NCI-H460 (cell line): ENCODE measurements around the gene PRSS12. TPM values are rescaled to one million over a fixed set of nuclear protein-coding genes. Genes with fewer than 3 reads are reported as not detected.
"Not testable (repeated sequence)": the region's sequence is repeated elsewhere in the genome, so short reads cannot be mapped to it uniquely, and the experiment has no call there.

Experiments used
- DNase-seq: peaks from one replicate; pipeline ENCODE4 v3.0.0-alpha.2; 2016; ENCODE audit warnings: low read depth; ENCODE audit errors: extremely low read depth
- total RNA-seq: library from RNA; depleted of rRNA; stranded (reverse); fragments of >200 nt; shearing (Covaris generic); gene quantifications from 2 replicates; pipeline ENCODE4 v1.2.3, GENCODE V29; 2014

PRSS12 gene
- total RNA-seq, 1 experiment from 2014 or later = 1.1 TPM

- DNase-seq = no peak
These were observed 26.2 kb downstream of the PRSS12 start for GRCh38 chr4:118326585-118326984.

GRCh38 chr4:118325431-118325830 lies 27.4 kb downstream of the PRSS12 start:
- no peak for DNase-seq

DNA sequence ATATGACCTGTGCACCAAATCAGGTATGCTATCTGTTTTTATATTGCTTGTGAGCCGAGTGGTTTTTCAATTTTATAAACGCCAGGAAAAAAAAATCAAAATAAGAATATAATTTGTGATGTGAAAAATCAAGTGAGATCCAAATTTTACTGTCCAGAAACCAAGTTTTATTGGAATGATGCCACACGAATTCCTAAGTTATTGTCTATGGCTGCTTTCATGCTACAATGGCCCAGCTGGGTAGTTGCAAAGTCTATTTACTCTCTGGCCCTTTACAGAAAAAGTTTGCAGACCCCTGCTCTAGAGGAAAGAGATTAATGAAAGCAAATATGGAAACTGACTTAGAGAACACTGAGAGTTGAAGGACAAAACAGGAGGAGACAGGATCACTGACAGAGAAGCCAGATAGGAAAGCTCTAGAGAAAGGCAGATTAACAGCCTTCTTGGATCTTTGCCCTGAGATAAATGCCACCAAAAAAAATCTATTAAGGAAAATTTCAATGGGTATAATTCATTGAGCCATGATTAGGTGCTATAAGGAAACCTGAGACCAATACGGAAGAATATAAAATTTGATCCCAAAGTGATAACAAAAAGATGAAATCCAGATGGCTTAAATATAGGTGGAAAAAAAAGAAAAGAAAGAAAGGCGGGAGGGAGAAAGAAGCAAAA lies 29.8 kb downstream of the PRSS12 start:
- DNase-seq = no peak

DNA sequence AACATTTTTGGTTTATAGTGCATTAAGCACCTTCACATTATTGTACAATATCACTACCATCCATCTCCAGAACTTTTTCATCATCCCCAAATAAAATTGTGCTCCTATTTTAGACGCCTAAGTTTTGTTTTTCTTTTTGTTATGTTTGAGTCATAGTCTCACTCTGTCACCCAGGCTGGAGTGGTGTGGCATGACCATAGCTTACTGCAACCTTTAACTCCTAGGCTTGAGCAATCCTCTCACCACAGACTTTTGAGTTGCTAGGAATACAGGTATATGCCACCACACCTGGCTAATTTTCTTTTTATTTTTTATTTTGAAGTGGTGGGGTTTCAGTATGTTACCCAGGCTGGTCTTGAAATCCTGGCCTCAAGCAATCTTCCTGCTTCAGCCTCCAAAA lies 33.9 kb downstream of the PRSS12 start:
- no peak for DNase-seq

GRCh38 chr4:118317691-118318090 lies 35.1 kb downstream of the PRSS12 start:
- DNase-seq = no peak

GRCh38 chr4:118314221-118314620 lies 38.6 kb downstream of the PRSS12 start:
- no peak for DNase-seq

DNA sequence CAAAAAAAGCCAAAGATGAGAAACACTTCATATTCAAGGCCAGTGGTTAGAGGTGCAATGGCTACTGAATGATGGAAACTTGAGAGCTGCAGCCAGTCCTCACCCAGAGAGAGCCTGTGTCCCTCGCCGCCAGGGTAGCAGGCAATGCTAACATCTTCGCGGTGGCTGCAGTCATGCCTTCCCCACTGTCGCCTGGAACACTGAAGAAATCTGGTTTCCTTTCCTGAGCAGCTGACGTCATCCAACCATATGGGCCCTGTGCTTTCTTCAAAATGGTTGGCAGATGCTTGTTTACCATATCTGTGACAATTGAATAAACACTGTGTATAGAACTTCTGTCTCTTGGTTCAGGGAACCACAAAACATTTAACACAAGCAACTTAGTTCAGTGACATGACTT lies 39.7 kb downstream of the PRSS12 start:
- DNase-seq = no peak

DNA sequence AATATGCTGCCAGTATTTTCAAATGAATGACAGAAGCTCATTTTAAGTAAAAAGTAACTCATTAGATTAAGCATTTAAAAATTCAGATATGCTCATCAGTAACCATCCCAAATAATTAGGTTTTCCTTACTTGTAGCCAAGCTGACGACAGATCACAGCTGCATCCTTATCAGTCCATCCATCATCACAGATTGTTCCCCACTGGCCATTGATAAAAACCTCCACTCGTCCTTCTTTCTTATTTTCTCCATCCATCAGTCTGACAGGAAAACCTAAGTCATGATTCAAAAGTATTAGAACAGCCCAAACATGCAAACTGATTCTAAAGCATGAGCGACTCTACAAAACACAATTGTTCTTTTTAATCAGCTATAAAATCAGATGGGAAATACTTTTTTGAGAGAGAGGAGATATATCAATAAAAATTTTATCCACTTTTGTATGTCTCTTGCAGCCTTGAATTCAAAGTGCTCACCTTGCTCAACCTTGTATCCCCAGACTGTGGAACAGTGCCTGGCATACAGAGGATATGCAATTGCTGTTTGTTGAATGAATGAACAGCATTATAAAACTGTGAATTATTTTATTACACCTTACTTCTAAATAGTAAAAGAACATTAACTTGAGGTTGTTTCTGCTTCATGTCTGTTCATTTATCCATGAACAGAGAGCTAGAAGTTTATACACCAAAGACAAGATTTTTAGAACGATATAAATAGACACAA lies 44.3 kb downstream of the PRSS12 start:
- no peak for DNase-seq

DNA sequence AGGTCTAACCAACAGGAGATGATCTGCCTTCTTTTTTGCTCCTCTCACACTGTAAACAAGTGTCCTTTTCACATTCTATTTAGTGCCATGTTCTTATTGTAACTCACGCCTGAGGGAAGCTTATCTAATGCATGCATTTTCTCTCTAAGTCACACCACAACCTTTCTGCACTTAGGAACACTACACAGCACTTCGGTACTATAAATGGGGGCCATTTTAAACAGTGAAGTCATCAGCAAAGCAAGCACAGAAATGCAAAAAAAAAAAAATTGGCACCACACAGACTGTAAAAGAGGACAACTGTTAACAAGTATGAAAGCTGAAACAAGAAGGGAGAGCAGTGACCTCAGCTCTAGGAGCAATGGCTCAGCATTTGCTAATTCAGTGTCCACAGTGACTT lies 45.2 kb downstream of the PRSS12 start:
- no peak for DNase-seq

- not testable (repeated sequence) for DNase-seq
These were observed 53.2 kb downstream of the PRSS12 start for GRCh38 chr4:118299619-118300018.

DNA sequence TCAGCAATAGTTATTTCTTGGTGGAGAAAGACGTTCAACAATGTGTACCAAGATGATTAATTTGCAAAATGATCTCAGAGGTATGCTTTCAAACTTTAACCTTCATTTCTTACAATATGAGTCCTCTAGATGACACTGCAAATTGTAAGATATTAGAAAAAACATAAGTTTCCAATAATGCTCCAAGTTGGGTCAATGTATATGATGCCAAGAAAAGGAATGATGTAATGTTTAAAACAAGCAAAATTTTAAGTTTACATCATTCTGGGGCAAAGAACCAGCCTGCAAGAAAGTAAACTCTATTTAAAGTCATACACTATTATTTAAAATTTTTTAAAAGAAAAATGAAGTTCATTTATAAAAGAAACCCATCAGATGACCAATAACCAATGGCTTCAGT lies 56.1 kb downstream of the PRSS12 start:
- no peak for DNase-seq

- DNase-seq = no peak
These were observed 61.9 kb downstream of the PRSS12 start for GRCh38 chr4:118290951-118291350.

DNA sequence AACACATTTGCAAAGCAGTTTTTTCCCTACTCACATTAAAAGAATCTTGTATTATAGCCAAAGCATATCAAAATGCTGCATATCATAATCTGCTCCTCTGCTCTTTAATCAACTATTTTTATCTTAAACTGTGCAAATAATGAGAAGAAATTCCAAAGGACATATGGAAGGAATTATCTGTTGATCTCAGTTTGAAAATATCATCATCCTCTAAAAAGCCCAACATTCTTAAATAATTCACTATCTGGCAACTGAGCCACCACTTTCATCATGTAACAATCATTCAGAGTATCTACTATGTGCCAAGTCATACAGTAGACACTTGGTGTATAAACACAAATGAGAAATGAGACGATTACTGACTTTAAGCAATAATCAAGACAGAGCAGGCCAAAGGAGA lies 63.0 kb downstream of the PRSS12 start:
- DNase-seq = no peak

GRCh38 chr4:118287711-118288451 lies 64.9 kb downstream of the PRSS12 start:
- DNase-seq = no peak

- no peak for DNase-seq
These were observed 66.1 kb downstream of the PRSS12 start for GRCh38 chr4:118286685-118287084.

DNA sequence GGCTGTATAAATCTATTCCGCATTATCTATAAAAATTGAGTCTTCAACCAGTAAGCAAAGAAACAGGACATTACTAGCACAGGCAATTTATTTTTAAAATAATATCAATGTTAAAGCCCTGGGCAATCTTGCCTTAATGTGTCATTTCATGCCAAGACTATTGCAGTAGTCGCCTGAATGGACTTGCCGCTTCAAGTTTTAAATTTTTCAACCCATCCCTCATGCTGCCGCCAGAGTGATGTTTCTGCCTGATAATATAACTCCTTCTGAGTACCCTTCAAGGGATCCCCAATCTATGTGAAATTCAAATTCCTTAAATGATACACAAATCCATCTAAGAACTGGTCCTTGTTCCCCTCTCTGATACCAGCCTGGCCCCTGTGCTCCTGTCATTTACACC lies 66.9 kb downstream of the PRSS12 start:
- DNase-seq = no peak

DNA sequence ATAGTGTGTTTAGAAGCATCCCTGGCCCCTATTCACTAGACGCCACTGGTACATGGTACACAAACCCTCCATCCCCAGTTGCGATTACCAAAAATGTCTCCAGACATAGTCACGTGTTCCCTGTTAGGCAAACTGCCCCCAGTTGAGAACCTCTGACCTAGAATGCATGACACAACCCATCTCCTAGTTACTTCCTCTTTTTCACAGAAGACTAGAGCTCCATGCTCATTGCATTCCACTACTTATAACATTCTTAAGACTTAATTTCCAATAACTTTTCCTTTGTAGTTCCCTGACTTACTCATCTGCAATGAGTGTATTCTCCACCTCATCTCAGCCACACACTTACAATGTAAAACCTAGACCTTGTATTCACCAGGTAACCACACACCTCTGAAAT lies 68.6 kb downstream of the PRSS12 start:
- DNase-seq = no peak

- no peak for DNase-seq
These were observed 70.1 kb downstream of the PRSS12 start for GRCh38 chr4:118282692-118283091.

- no peak for DNase-seq
These were observed 71.0 kb downstream of the PRSS12 start for GRCh38 chr4:118281611-118282442.

- DNase-seq = peak; percentile 50
These were observed 72.1 kb downstream of the PRSS12 start for GRCh38 chr4:118280501-118281218.
